Tibial nerve (tissue), 4 donors: ENCODE data around the gene LIPA. TPM values are rescaled to one million over a fixed set of nuclear protein-coding genes. Genes with fewer than 3 reads are reported as not detected.

Experiments
- DNase-seq, 2 donors: peaks; one replicate each; pipeline ENCODE4 v3.0.0-alpha.2; 2019; ENCODE audit warnings: low spot score in 2 of 2
- H3K27ac ChIP-seq, 4 donors: fragments of 200-600 bp; sonication (generic) in 3 of 4; one replicate each; pipeline ENCODE4 v1.5.1; 2017 to 2019; ENCODE audit warnings: mild to moderate bottlenecking in 1 of 4
- H3K27me3 ChIP-seq, 2 donors: fragments of 200-600 bp; sonication (generic) in 1 of 2; one replicate each; pipeline versions ENCODE4 v1.5.1 to v1.6.0; 2017 to 2019
- H3K36me3 ChIP-seq, 3 donors: fragments of 200-600 bp; sonication (generic); one replicate each; pipeline ENCODE4 v1.5.1; 2018 to 2019
- H3K4me1 ChIP-seq, 4 donors: fragments of 200-600 bp; sonication (generic) in 3 of 4; one replicate each; pipeline ENCODE4 v1.5.1; 2017 to 2019
- H3K4me3 ChIP-seq, 4 donors: fragments of 200-600 bp; sonication (generic) in 3 of 4; one replicate each; pipeline ENCODE4 v1.5.1; 2017 to 2019; ENCODE audit warnings: mild to moderate bottlenecking in 1 of 4, moderate library complexity in 1 of 4
- H3K9me3 ChIP-seq, 4 donors: fragments of 200-600 bp; sonication (generic) in 3 of 4; one replicate each; pipeline ENCODE4 v1.5.1; 2017 to 2019
- CTCF ChIP-seq, 5 experiments: fragments of 200-600 bp in 3 of 5; fragments of 450-650 bp in 2 of 5; sonication (generic) in 3 of 5; IDR thresholded peaks; one replicate each; pipeline ENCODE4 v1.5.1; 2016 to 2019; ENCODE audit warnings: antibody characterized with exemption in 5 of 5, mild to moderate bottlenecking in 3 of 5, moderate library complexity in 2 of 5
- EP300 ChIP-seq, 2 donors: sonication (generic); formaldehyde crosslinking; IDR thresholded peaks; one replicate each; pipeline ENCODE4 v1.6.1; 2017; ENCODE audit warnings: antibody characterized with exemption in 2 of 2, mild to moderate bottlenecking in 1 of 2
- POLR2A ChIP-seq, 2 donors: fragments of 450-650 bp; IDR thresholded peaks; one replicate each; pipeline ENCODE4 v1.6.1; 2017; ENCODE audit warnings: antibody characterized with exemption in 2 of 2, mild to moderate bottlenecking in 2 of 2, moderate library complexity in 2 of 2
- WGBS, 2 donors: methylation state at CpG; one replicate each; pipeline ENCODE4 v1.1.5; 2018; 5-methylcytosine and 5-hydroxymethylcytosine counted together
- total RNA-seq, 4 donors: library from RNA; depleted of rRNA; stranded (reverse); fragments of >200 nt; gene quantifications; one replicate each; pipeline ENCODE4 v1.1.0, GENCODE V29; 2016

Gene LIPA
- total RNA-seq, 4 donors from 2014 or later, result 36.6 to 57.9 (median 39.5) TPM

DNA sequence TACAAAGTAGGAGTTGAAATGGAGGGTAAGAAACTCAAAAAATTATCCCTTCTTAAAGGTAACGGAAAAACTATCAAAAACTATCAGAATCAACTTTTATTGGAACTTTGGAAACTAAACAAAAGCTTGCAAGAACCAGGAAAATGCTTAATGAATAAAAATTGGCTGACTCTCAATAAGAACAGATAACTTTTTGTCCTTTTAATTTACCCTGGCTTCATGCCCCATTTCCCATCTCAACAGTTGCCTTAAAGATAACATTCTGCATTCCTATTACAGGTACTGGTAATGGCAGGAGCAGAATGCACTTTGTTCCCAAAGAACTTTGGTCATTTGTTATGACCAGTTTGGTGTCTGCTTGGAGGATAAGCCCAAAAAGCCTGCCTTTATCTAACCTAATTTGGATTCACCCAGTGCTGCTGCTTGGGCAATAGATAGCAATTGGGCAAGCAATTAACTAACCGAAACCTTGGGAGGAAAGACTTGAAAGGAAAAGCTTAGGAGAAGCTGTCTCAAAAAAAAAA, 62.3 kb downstream of the LIPA start:
- H3K36me3 ChIP-seq, result no peaks in the 10 kb centered on the region
- no peaks in the 10 kb centered on the region for H3K27me3 ChIP-seq
- 81 to 91% methylated on average over 2 of the region's 2 CpGs for WGBS, 2 donors
- DNase-seq, result no peak
- H3K27ac ChIP-seq, result no peak overlapping the region
- no peaks in the 10 kb centered on the region for H3K4me1 ChIP-seq
- no peak overlapping the region for H3K4me3 ChIP-seq
- no peaks in the 10 kb centered on the region for H3K9me3 ChIP-seq
- TF ChIP-seq CTCF (IDR thresholded peaks at IDR 0.05), result no peak
- TF ChIP-seq EP300 (IDR thresholded peaks at IDR 0.05), result no peak
- TF ChIP-seq POLR2A (IDR thresholded peaks at IDR 0.05), result no peak

GRCh38 chr10:89185658-89186057, 65.9 kb downstream of the LIPA start:
- TF ChIP-seq EP300 (IDR thresholded peaks at IDR 0.05) (no peak), POLR2A (IDR thresholded peaks at IDR 0.05) (no peak), CTCF (IDR thresholded peaks at IDR 0.05) (no peak)
- Histone ChIP-seq H3K4me3 (no peak overlapping the region), H3K36me3 (no peaks in the 10 kb centered on the region), H3K27me3 (no peaks in the 10 kb centered on the region), H3K27ac (no peak overlapping the region), H3K4me1 (no peaks in the 10 kb centered on the region), H3K9me3 (peaks cover 0 to 4% (median 0%) of the 10 kb centered on the region in 4 donors)
- DNase-seq, result no peak

DNA sequence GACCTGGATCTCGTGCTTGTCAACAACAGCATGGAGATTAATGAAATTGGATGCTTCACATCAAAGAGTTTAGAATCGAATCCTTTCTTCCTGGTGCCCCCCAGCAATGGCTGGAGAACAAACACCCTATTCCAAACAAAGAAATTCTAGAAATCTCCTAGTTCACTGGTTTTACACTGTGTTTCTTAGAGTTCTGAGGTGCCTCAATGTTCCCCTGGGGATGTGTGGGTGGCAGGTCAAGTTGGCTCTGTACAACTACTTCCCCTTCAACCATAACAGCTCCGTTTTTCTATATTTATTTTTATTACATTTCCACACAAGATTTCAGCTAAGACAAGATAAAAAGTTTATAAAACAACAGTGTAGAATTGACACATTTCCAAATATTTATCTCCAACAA, 66.9 kb downstream of the LIPA start:
- 43 to 48% methylated on average over 3 of the region's 3 CpGs for WGBS, 2 donors
- Histone ChIP-seq H3K27me3 (no peaks in the 10 kb centered on the region), H3K36me3 (no peaks in the 10 kb centered on the region), H3K4me1 (no peaks in the 10 kb centered on the region), H3K27ac (no peak overlapping the region), H3K9me3 (peaks cover 0 to 10% (median 0%) of the 10 kb centered on the region in 4 donors), H3K4me3 (no peak overlapping the region)
- DNase-seq, result no peak
- TF ChIP-seq POLR2A (IDR thresholded peaks at IDR 0.05), result no peak
- TF ChIP-seq EP300 (IDR thresholded peaks at IDR 0.05), result no peak

DNA sequence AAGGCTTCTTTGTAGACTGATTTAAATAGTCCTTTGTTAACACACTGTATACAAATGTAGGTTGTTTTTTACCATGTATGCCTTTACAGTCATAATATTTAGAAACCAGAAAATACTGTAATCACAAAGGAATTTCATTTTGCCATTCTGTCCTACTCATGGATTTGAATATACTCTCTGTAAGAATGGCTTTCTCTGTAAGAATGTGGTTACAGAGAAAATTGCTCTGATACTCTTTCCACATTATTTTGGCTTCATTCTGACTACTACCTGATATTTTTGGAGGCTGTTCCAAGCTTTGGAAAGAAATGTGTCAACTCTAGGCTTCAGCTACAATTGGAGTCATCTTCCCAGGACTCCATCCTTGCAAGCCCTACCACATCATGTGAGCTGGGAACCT, 68.0 kb downstream of the LIPA start:
- Histone ChIP-seq H3K4me3 (no peak overlapping the region), H3K27ac (no peak overlapping the region), H3K36me3 (no peaks in the 10 kb centered on the region), H3K27me3 (no peaks in the 10 kb centered on the region), H3K4me1 (no peaks in the 10 kb centered on the region), H3K9me3 (peaks cover 0 to 10% (median 0%) of the 10 kb centered on the region in 4 donors)
- DNase-seq, result no peak
- TF ChIP-seq CTCF (IDR thresholded peaks at IDR 0.05) (no peak), POLR2A (IDR thresholded peaks at IDR 0.05) (no peak), EP300 (IDR thresholded peaks at IDR 0.05) (no peak)

DNA sequence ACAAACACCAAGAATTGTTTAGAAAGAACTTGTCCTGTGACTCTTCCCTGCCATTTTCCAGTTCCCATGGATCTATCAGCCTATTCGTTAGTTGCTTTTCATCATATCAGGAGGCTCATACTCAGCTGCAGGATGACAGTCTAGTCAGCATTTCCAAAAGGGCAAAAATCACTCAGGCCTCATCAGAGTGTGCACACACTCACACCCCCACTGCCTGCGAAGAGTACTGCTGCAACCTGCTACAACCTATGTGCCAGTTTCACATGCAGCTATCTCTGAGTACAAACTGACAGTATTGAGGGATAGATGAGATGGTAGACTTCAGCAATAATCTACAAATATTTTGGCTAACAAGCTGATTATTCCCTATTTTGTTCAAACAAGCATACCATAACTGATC, 68.7 kb downstream of the LIPA start:
- H3K27ac ChIP-seq, result no peak overlapping the region
- 80 to 85% methylated on average over 2 of the region's 2 CpGs for whole genome bisulfite sequencing, 2 donors

GRCh38 chr10:89175816-89176215, 75.8 kb downstream of the LIPA start:
- Histone ChIP-seq H3K9me3 (peaks cover 0 to 7% (median 0%) of the 10 kb centered on the region in 4 donors), H3K4me3 (no peak overlapping the region), H3K4me1 (no peaks in the 10 kb centered on the region), H3K27ac (no peak overlapping the region), H3K27me3 (no peaks in the 10 kb centered on the region), H3K36me3 (no peaks in the 10 kb centered on the region)
- TF ChIP-seq CTCF (IDR thresholded peaks at IDR 0.05), result no peak
- no peak for TF ChIP-seq EP300 (IDR thresholded peaks at IDR 0.05)
- TF ChIP-seq POLR2A (IDR thresholded peaks at IDR 0.05), result no peak
- no peak for DNase-seq

More for the DNA sequence above, 68.7 kb downstream of the LIPA start:
- TF ChIP-seq POLR2A (IDR thresholded peaks at IDR 0.05), result no peak
- H3K36me3 ChIP-seq, result no peaks in the 10 kb centered on the region
- H3K4me3 ChIP-seq, result no peak overlapping the region
- no peaks in the 10 kb centered on the region for H3K4me1 ChIP-seq
- DNase-seq, result no peak
- H3K9me3 ChIP-seq, result peaks cover 0 to 10% (median 0%) of the 10 kb centered on the region in 4 donors
- no peaks in the 10 kb centered on the region for H3K27me3 ChIP-seq
